ENCODE measurements around the gene LRRC43.

- TF ChIP-seq CTCF (IDR thresholded peaks at IDR 0.05) (no peak), POLR2A (IDR thresholded peaks at IDR 0.05) (no peak)
These were observed 43.6 kb downstream of the LRRC43 start for GRCh38 chr12:122226366-122227125.

Data from uterus (tissue), 2 donors.